AG04450 (cell line): Measurements from ENCODE around the gene TPP1. TPM values are rescaled to one million over a fixed set of nuclear protein-coding genes. Genes with fewer than 3 reads are reported as not detected.

Experiments used
- CTCF ChIA-PET: fragments of 300-600, 350-600 bp; formaldehyde crosslinking; extraction: SDS; loops from one replicate; lab custom pipeline; 2022; ENCODE audit warnings: antibody characterized with exemption, inconsistent platforms; lab: Charles Lee
- POLR2A ChIA-PET: fragments of 350-600 bp; formaldehyde crosslinking; extraction: SDS; loops from one replicate; lab custom pipeline; 2021; ENCODE audit warnings: antibody characterized with exemption, inconsistent platforms; lab: Yijun Ruan, JAX
- DNase-seq: peaks from one replicate; pipeline ENCODE4 v3.0.0-alpha.2; 2011; ENCODE audit warnings: low read depth, low spot score
- H3K27ac ChIP-seq: one replicate; pipeline ENCODE4 v1.5.1; 2012; ENCODE audit warnings: low read depth, low read length, control low read depth
- H3K27me3 ChIP-seq: one replicate; pipeline ENCODE4 v1.6.0; 2012; ENCODE audit warnings: low read length; ENCODE audit not compliant: control insufficient read depth, insufficient read depth
- H3K4me3 ChIP-seq: 2 replicates; pipeline ENCODE4 v1.5.1; 2011; ENCODE audit warnings: mild to moderate bottlenecking, low read depth, low read length, control low read depth
- H3K9me3 ChIP-seq: 2 replicates; pipeline ENCODE4 v1.5.1; 2012; ENCODE audit warnings: low read length; ENCODE audit not compliant: control insufficient read depth, insufficient read depth
- CTCF ChIP-seq: IDR thresholded peaks from 2 replicates; pipeline ENCODE4 v1.5.1; 2011; ENCODE audit warnings: low read depth, low read length, control low read depth, inconsistent platforms
- polyA plus RNA-seq: library from polyadenylated mRNA; depleted of rRNA; stranded (reverse); fragments of >200 nt; gene quantifications from 2 replicates; pipeline ENCODE4 v1.2.3, GENCODE V29; 2011

TPP1 gene
- polyA plus RNA-seq, 1 experiment: 152 TPM

- H3K27me3 ChIP-seq: no peaks in the 10 kb centered on the region
- peak overlapping the region; percentile 89 for H3K27ac ChIP-seq
- H3K9me3 ChIP-seq: no peaks in the 10 kb centered on the region
- no peak for DNase-seq
- H3K4me3 ChIP-seq: peak overlapping the region; percentile 99
- ChIA-PET POLR2A (interaction anchor here (0.6 to 1.4 kb wide), 4 partner anchors 15 to 1290 kb away, joined by 4 to 6 read pairs (median 5); partner anchors contain the start of genes MRPL17 and TPP1), CTCF (interaction anchor here (0.8 to 1.9 kb wide), 8 partner anchors 8 to 241 kb away, joined by 3 to 17 read pairs (median 4); partner anchors contain the start of genes MRPL17 and TPP1)
- TF ChIP-seq CTCF: peak; percentile 35
Observed at GRCh38 chr11:6604081-6604626, 15.1 kb downstream of the TPP1 start.

- ChIA-PET CTCF (interaction anchor here (0.6 to 1.9 kb wide), 13 partner anchors 9 to 224 kb away, joined by 3 to 17 read pairs (median 6); partner anchors contain the start of genes MRPL17, TAF10 and TPP1), POLR2A (interaction anchor here (0.6 to 1.4 kb wide), 9 partner anchors 10 to 1291 kb away, joined by 3 to 9 read pairs (median 5); partner anchors contain the start of genes MRPL17 and TPP1)
- peak within 1 kb of the TSS; percentile 99 for H3K4me3 ChIP-seq
- peak; percentile 22; the same call in 1 of the 2 replicates for TF ChIP-seq CTCF
- no peaks in the 10 kb centered on the region for H3K9me3 ChIP-seq
- peak within 1 kb of the TSS; percentile 89 for H3K27ac ChIP-seq
- peak; percentile 66 for DNase-seq
- H3K27me3 ChIP-seq: no peaks in the 10 kb centered on the region
Observed at GRCh38 chr11:6603287-6604080, 15.7 kb downstream of the TPP1 start, which contains the start of the genes ILK and RRP8. ILK (plus strand) TSS chr11:6603774; CDS start chr11:6604272, 498 bp downstream. RRP8 (minus strand) TSS chr11:6603616; CDS start chr11:6603502, 114 bp downstream.

GRCh38 chr11:6602096-6602940, 16.9 kb downstream of the TPP1 start:
- Histone ChIP-seq H3K4me3 (peak overlapping the region; percentile 99), H3K27me3 (no peaks in the 10 kb centered on the region), H3K27ac (no peak overlapping the region), H3K9me3 (no peaks in the 10 kb centered on the region)
- no peak for DNase-seq
- no peak for TF ChIP-seq CTCF
- ChIA-PET CTCF (interaction anchor here (0.6 to 1.6 kb wide), 8 partner anchors 10 to 223 kb away, joined by 3 to 7 read pairs (median 5); partner anchors contain the start of genes MRPL17 and TAF10), POLR2A (interaction anchor here (0.6 to 0.7 kb wide), 6 partner anchors 9 to 282 kb away, joined by 3 to 9 read pairs (median 4); partner anchors contain the start of gene MRPL17)

- DNase-seq: no peak
- H3K27me3 ChIP-seq: no peaks in the 10 kb centered on the region
- H3K9me3 ChIP-seq: no peaks in the 10 kb centered on the region
- ChIA-PET POLR2A (no interaction called here), CTCF (no interaction called here)
- H3K27ac ChIP-seq: no peak overlapping the region
- no peak overlapping the region for H3K4me3 ChIP-seq
- no peak for TF ChIP-seq CTCF
Observed at GRCh38 chr11:6601041-6601461, 18.2 kb downstream of the TPP1 start.
